Smooth muscle cell (in vitro differentiated cells): ENCODE measurements around the gene KANK2. TPM values are rescaled to one million over a fixed set of nuclear protein-coding genes. Genes with fewer than 3 reads are reported as not detected.

Experiments
- DNase-seq: peaks from one replicate; lab custom pipeline; 2025; ENCODE audit not compliant: unreplicated experiment; lab: John Stamatoyannopoulos, UW
- H2AFZ ChIP-seq: fragments of 200-600 bp; sonication (generic); 2 replicates; pipeline ENCODE4 v1.6.0; 2016; ENCODE audit warnings: antibody characterized with exemption, low read depth, mild to moderate bottlenecking
- H3F3A ChIP-seq: fragments of 200-600 bp; sonication (generic); 2 replicates; pipeline ENCODE4 v1.6.0; 2017; ENCODE audit warnings: antibody characterized with exemption, low read depth
- H3K27ac ChIP-seq: fragments of 200-600 bp; sonication (generic); 2 replicates; pipeline ENCODE4 v1.5.1; 2016; ENCODE audit warnings: low read depth, mild to moderate bottlenecking
- H3K27me3 ChIP-seq: fragments of 200-600 bp; sonication (generic); 2 replicates; pipeline ENCODE4 v1.6.1; 2016; ENCODE audit warnings: low read depth, mild to moderate bottlenecking
- H3K36me3 ChIP-seq: fragments of 200-600 bp; sonication (generic); 2 replicates; pipeline ENCODE4 v1.5.1; 2016; ENCODE audit warnings: low read depth
- H3K4me1 ChIP-seq: fragments of 200-600 bp; sonication (generic); 2 replicates; pipeline ENCODE4 v1.5.1; 2016; ENCODE audit warnings: low read depth
- H3K4me2 ChIP-seq: fragments of 200-600 bp; sonication (generic); 2 replicates; pipeline ENCODE4 v1.6.0; 2016; ENCODE audit warnings: mild to moderate bottlenecking
- H3K4me3 ChIP-seq: fragments of 200-600 bp; sonication (generic); 2 replicates; pipeline ENCODE4 v1.5.1; 2016; ENCODE audit warnings: mild to moderate bottlenecking
- H3K79me2 ChIP-seq: fragments of 200-600 bp; sonication (generic); 2 replicates; pipeline ENCODE4 v1.6.0; 2016; ENCODE audit warnings: low read depth, mild to moderate bottlenecking
- H3K9ac ChIP-seq: fragments of 200-600 bp; sonication (generic); 2 replicates; pipeline ENCODE4 v1.6.0; 2016; ENCODE audit warnings: low read depth
- H3K9me3 ChIP-seq: fragments of 200-600 bp; sonication (generic); replicated peaks from 2 replicates; pipeline ENCODE4 v1.5.1; 2016; ENCODE audit warnings: low read depth
- H4K20me1 ChIP-seq: fragments of 200-600 bp; sonication (generic); 2 replicates; pipeline ENCODE4 v1.6.0; 2016; ENCODE audit warnings: low read depth
- CTCF ChIP-seq: fragments of 200-600 bp; sonication (generic); IDR thresholded peaks from 2 replicates; pipeline ENCODE4 v1.5.1; 2017; ENCODE audit warnings: borderline replicate concordance, mild to moderate bottlenecking, antibody characterized with exemption; ENCODE audit not compliant: insufficient read depth, poor library complexity, severe bottlenecking
- WGBS: methylation state at CpG from one replicate; pipeline ENCODE4 v1.1.7; 2016; ENCODE audit warnings: low lambda C conversion rate; 5-methylcytosine and 5-hydroxymethylcytosine counted together
- polyA plus RNA-seq: library from polyadenylated mRNA; unstranded; fragments of >200 nt; fragmentation: Nextera tagmentation; extraction: Ambion mirVana; gene quantifications from 2 replicates; pipeline ENCODE4 v1.2.1, GENCODE V29; 2016
- total RNA-seq: library from RNA; depleted of rRNA; stranded (reverse); fragments of >200 nt; gene quantifications from 2 replicates; pipeline ENCODE4 v1.2.3, GENCODE V29; 2014

Gene KANK2
- total and polyA plus RNA-seq, 2 experiments from 2014 or later = 28.1 to 32.0 TPM

- Histone ChIP-seq H3K27ac (no peak overlapping the region), H3K79me2 (peaks cover 40% of the 10 kb centered on the region), H3K4me1 (no peaks in the 10 kb centered on the region), H3K9me3 (no peaks in the 10 kb centered on the region), H3K4me2 (no peak overlapping the region), H2AFZ (no peak overlapping the region), H4K20me1 (peaks cover 36% of the 10 kb centered on the region), H3F3A (peaks cover 15% of the 10 kb centered on the region), H3K4me3 (no peak overlapping the region), H3K27me3 (no peaks in the 10 kb centered on the region), H3K36me3 (no peaks in the 10 kb centered on the region), H3K9ac (no peak overlapping the region)
- WGBS = 97% methylated on average over 5 of the region's 5 CpGs
- no peak for DNase-seq
- TF ChIP-seq CTCF = no peak
Measured at GRCh38 chr19:11191934-11192333, 5.4 kb downstream of the KANK2 start.

DNA sequence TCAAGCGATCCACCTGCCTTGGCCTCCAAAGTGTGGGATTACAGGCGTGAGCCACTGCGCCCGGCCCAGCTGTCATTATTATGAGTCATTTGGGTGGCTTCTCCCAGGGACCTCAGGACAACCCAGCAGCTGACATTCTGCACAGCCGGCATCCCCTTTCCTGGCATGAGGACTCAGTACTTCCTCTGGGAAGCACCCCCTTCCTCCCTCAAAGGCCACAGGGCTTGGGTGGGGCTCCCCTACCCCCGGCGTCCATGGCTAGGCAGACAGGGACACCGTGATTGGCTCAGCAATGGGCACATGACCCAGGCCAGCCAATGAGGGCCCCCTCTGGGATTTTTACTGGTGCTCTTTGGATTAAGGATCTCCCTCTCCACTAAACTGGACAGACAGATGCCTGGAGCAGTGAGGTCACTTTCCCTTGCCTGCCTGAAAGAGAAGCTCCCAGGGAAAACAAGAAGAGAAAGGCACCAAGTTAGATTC is 6.0 kb downstream of the KANK2 start:
- Histone ChIP-seq H3K4me3 (no peak overlapping the region), H3K4me1 (no peaks in the 10 kb centered on the region), H3K79me2 (peaks cover 38% of the 10 kb centered on the region), H3K27me3 (no peaks in the 10 kb centered on the region), H3K9ac (no peak overlapping the region), H3K36me3 (no peaks in the 10 kb centered on the region), H3K27ac (no peak overlapping the region), H3K9me3 (no peaks in the 10 kb centered on the region), H2AFZ (no peak overlapping the region), H4K20me1 (peaks cover 33% of the 10 kb centered on the region), H3K4me2 (no peak overlapping the region), H3F3A (peaks cover 15% of the 10 kb centered on the region)
- WGBS = 54% methylated on average over 8 of the region's 8 CpGs
- TF ChIP-seq CTCF = no peak
- DNase-seq = no peak

DNA sequence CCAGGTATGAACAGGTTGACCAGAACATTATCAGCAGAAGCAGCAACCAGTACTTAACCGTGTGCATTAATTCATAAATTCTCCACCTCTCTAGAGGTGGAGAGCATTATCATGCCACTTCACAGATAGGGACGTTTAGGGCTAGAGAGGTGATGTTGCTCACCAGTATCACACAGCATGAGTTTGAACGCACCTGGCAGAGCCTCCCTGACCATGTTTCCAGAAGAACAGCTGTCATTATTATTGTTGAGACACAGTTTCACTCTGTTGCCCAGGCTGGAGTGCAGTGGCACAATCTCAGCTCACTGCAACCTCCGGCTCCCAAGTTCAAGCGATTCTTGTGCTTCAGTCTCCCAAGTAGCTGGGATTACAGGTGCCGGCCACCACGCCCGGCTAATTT is 6.8 kb downstream of the KANK2 start:
- Histone ChIP-seq H3K79me2 (peaks cover 31% of the 10 kb centered on the region), H4K20me1 (peaks cover 28% of the 10 kb centered on the region), H3K4me2 (no peak overlapping the region), H3K4me3 (no peak overlapping the region), H3K36me3 (no peaks in the 10 kb centered on the region), H3F3A (peaks cover 15% of the 10 kb centered on the region), H3K27ac (no peak overlapping the region), H3K4me1 (no peaks in the 10 kb centered on the region), H2AFZ (no peak overlapping the region), H3K27me3 (no peaks in the 10 kb centered on the region), H3K9ac (no peak overlapping the region), H3K9me3 (no peaks in the 10 kb centered on the region)
- DNase-seq = no peak
- no peak for TF ChIP-seq CTCF
- WGBS = 98% methylated on average over 8 of the region's 8 CpGs

DNA sequence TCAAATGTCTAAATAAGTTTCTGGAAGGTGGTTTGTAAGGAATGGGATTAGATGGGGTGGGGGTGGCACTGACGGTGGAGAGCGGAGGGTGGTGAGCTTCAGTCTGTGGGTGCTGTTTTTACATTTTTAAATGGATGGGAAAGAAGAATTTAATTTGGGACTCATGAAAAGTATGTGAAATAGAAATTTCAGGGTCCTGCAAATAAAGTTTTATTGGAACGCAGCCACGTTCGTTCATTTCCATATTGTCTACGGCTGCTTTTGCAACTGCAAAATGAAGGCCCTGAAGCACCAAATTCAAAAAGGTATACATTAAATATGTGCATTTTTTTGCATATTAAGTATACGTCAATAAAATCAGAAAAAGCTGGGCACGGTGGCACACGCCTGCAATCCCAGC is 9.9 kb downstream of the KANK2 start:
- WGBS = 98% methylated on average over 9 of the region's 9 CpGs
- no peak for DNase-seq
- no peak overlapping the region for H3K9ac ChIP-seq
- no peak overlapping the region for H3K4me3 ChIP-seq
- peaks cover 21% of the 10 kb centered on the region for H4K20me1 ChIP-seq
- no peaks in the 10 kb centered on the region for H3K27me3 ChIP-seq
- no peak overlapping the region for H3K4me2 ChIP-seq
- no peak overlapping the region for H2AFZ ChIP-seq
- no peak overlapping the region for H3K27ac ChIP-seq
- no peak for TF ChIP-seq CTCF
- peaks cover 4% of the 10 kb centered on the region for H3K36me3 ChIP-seq
- peaks cover 42% of the 10 kb centered on the region for H3K79me2 ChIP-seq
- peaks cover 15% of the 10 kb centered on the region for H3F3A ChIP-seq
- no peaks in the 10 kb centered on the region for H3K9me3 ChIP-seq
- no peaks in the 10 kb centered on the region for H3K4me1 ChIP-seq
